Stimulated activated CD8-positive, alpha-beta memory T cell treated with anti-CD3 and anti-CD28 coated beads, Interleukin-15, amount 100 ng/mL, for 24 hours (primary cell): ENCODE results near the gene ST8SIA5.

Experiments used
- DNase-seq: peaks from one replicate; pipeline ENCODE4 v3.0.0-alpha.2; 2020; ENCODE audit warnings: low read depth

Gene ST8SIA5

DNA sequence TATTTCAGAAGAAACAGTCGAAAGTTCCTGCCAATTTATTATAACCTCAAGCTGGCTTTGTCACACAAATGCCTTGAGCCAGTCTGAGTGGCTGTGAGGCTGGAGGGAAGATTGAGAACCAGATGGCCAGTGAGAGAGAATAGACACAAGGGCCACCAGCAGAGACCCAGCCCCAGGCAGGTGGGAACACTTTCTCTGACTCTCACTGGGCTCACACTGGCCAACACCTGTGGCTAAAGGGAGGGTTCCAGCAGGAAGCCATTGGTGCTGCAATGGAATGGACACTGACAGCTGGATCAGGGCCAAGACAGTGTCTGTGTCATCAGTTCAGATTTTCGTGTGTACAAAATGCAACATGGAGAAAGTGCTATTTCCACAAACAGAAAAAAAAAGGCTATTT lies 129.7 kb downstream of the ST8SIA5 start:
- DNase-seq: no peak

DNA sequence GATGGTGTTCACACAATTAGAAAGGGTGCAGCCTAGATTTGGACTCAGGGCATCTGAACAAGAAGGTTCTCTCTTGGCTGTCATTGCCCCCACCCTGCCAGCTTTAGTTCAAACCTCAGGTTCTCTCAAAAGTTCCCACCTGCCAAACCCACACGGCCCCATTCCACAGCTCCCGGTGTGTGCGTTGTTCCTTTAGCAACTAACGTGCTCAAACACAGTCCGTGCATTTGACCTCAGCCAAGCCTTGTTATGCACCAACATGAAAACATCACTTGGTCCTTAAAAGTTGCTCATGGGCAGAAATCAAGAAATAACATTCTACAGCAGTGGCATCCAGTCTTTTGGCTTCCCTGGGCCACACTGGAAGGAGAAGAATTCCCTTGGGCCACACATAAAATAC lies 131.8 kb downstream of the ST8SIA5 start:
- DNase-seq: no peak

GRCh38 chr18:46624127-46624526 lies 132.7 kb downstream of the ST8SIA5 start:
- no peak for DNase-seq

DNA sequence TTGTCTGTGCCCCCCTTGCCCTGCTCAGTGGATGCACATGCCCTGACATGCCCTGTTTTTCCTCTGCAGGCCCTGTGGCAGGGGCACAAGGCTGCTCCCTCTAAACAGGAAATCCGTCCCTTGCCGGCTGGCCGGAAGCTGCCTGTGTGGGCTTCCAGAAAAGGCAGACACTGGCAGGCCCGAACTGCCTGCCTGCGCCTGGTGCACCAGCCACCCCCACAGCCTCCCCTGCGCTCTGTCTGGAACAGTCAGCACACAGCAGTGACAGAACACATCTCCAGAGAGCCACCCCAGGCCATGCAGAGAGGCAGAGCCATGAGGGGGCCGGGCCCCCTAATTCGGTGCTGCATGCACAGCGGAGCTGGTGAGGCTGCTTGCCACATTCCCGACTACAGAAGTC lies 133.3 kb downstream of the ST8SIA5 start:
- no peak for DNase-seq

DNA sequence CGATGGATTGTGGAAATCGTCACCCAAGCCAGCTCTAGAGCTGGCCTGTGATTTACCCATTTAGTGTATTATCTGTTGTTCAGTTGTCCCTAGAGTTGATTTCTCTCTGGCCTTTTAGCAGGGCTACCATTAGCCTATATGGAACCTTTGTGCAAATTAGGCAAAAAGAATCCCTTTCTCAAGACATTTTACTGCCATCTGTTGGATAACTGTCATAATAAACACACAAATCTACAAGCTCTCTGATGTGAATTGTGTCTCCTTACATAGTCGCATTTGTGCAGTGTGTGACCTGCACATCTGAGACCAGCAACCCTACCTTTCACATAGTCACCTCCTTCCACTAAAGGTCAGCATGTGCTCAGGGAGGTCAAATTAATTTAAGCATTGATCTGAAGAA lies 133.9 kb downstream of the ST8SIA5 start:
- no peak for DNase-seq

GRCh38 chr18:46622451-46622850 lies 134.4 kb downstream of the ST8SIA5 start:
- no peak for DNase-seq

GRCh38 chr18:46621871-46622270 lies 135.0 kb downstream of the ST8SIA5 start:
- no peak for DNase-seq

GRCh38 chr18:46621111-46621766 lies 135.6 kb downstream of the ST8SIA5 start:
- no peak for DNase-seq

GRCh38 chr18:46619559-46619958 lies 137.3 kb downstream of the ST8SIA5 start:
- no peak for DNase-seq
